ENCODE measurements around the gene KMT2B. TPM values are rescaled to one million over a fixed set of nuclear protein-coding genes. Genes with fewer than 3 reads are reported as not detected.
A peak's percentile ranks its signal among the peaks of the same experiment; 100 is the strongest.

KMT2B gene
- total and polyA plus RNA-seq, 9 of the 15 experiments (the other 6 are each of a cell fraction or from before 2014, with no cell fraction given), result 0.63 to 43.9 (median 8.1) TPM

DNA sequence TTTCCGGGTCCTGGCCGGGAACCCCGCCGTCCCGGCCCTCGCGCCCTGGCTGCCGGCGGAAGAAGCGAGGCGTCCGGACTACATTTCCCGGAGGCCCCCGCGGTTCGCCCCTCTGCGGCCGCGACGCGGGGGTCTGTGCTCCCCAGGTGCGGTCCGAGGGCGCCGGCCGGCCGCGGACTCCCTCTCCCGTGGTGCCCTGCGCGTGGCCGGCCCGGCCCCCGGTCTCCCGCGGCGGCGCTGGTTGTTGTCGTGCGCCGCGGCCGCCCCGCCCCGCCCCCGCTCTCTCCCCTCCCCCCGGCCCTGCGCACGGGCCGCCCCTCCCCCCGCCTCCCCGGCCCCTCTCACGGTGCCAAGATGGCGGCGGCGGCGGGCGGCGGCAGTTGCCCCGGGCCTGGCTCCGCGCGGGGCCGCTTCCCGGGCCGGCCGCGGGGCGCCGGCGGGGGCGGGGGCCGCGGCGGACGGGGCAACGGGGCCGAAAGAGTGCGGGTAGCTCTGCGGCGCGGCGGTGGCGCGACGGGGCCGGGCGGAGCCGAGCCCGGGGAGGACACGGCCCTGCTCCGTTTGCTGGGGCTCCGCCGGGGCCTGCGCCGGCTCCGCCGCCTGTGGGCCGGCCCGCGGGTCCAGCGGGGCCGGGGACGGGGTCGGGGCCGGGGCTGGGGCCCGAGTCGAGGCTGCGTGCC, at the start of gene KMT2B (continued):
- TF ChIP-seq CTCFL (IDR thresholded peaks at IDR 0.05; ENCODE audit: borderline replicate concordance, insufficient read depth, low read depth, low read length, poor library complexity, severe bottlenecking) (no peak), PHF8 (IDR thresholded peaks at IDR 0.05; ENCODE audit: borderline replicate concordance, low read length) (peak; percentile 54; the same call in 1 of the 2 replicates), NR3C1 (CRISPR knock-in tag; IDR thresholded peaks at IDR 0.05) (no peak), FOXK1 (CRISPR knock-in tag; IDR thresholded peaks at IDR 0.05; ENCODE audit: borderline replicate concordance) (no peak), ETV1 (tag; conservative IDR thresholded peaks at IDR 0.05; ENCODE audit: low read depth) (0 out of 2 replicates have a peak, but pooled peaks have one; percentile 34), SMARCB1 (IDR thresholded peaks at IDR 0.05; ENCODE audit: insufficient read length, low read depth) (no peak), CHD2 (IDR thresholded peaks at IDR 0.05; ENCODE audit: low read depth, low read length) (no peak), XRCC4 (IDR thresholded peaks at IDR 0.05; ENCODE audit: extremely low read depth, insufficient read depth, insufficient read length) (no peak), DEAF1 (CRISPR knock-in tag; IDR thresholded peaks at IDR 0.05) (no peak), RBM39 (optimal IDR thresholded peaks at IDR 0.05; ENCODE audit: low read depth, low read length) (no peak), FOXK2 (conservative IDR thresholded peaks at IDR 0.05 in 1 of 2, IDR thresholded peaks at IDR 0.05 in 1 of 2; ENCODE audit: low read depth in 2 of 2) (no peak)
- TF ChIP-seq, protein P1, sequence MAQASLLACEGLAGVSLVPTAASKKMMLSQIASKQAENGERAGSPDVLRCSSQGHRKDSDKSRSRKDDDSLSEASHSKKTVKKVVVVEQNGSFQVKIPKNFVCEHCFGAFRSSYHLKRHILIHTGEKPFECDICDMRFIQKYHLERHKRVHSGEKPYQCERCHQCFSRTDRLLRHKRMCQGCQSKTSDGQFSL (CRISPR knock-in tag; IDR thresholded peaks at IDR 0.05), result no peak
- TF ChIP-seq, protein P1 (tag; IDR thresholded peaks at IDR 0.05), result no peak
- TF ChIP-seq, protein P2, sequence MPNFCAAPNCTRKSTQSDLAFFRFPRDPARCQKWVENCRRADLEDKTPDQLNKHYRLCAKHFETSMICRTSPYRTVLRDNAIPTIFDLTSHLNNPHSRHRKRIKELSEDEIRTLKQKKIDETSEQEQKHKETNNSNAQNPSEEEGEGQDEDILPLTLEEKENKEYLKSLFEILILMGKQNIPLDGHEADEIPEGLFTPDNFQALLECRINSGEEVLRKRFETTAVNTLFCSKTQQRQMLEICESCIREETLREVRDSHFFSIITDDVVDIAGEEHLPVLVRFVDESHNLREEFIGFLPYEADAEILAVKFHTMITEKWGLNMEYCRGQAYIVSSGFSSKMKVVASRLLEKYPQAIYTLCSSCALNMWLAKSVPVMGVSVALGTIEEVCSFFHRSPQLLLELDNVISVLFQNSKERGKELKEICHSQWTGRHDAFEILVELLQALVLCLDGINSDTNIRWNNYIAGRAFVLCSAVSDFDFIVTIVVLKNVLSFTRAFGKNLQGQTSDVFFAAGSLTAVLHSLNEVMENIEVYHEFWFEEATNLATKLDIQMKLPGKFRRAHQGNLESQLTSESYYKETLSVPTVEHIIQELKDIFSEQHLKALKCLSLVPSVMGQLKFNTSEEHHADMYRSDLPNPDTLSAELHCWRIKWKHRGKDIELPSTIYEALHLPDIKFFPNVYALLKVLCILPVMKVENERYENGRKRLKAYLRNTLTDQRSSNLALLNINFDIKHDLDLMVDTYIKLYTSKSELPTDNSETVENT (CRISPR knock-in tag; IDR thresholded peaks at IDR 0.05), result no peak

Data from K562 (cell line).